GM21390 (cell line): ENCODE results near the gene MC2R.

Experiments
- ATAC-seq: cut with Tn5 transposase; IDR thresholded peaks from one replicate; pipeline ENCODE4 v1.9.1; 2021; ENCODE audit not compliant: unreplicated experiment

Gene MC2R

GRCh38 chr18:13915391-13915790, at the start of gene MC2R:
Gene MC2R, minus strand, starts transcription at chr18:13915536. Its CDS starts 30,018 bp downstream, at chr18:13885518.
- no peak for ATAC-seq

- ATAC-seq = no peak
Measured at GRCh38 chr18:13945811-13946210, 30.5 kb upstream of the MC2R start.

GRCh38 chr18:13943338-13943737, 28.0 kb upstream of the MC2R start:
- ATAC-seq = no peak

- ATAC-seq = no peak
Measured at GRCh38 chr18:13940326-13940725, 25.0 kb upstream of the MC2R start.

GRCh38 chr18:13934676-13935075, 19.3 kb upstream of the MC2R start:
- ATAC-seq = no peak

GRCh38 chr18:13934058-13934457, 18.7 kb upstream of the MC2R start:
- no peak for ATAC-seq

GRCh38 chr18:13932285-13933025, 17.1 kb upstream of the MC2R start:
- no peak for ATAC-seq

- ATAC-seq = no peak
Measured at GRCh38 chr18:13930964-13931363, 15.6 kb upstream of the MC2R start.

- no peak for ATAC-seq
Measured at GRCh38 chr18:13923221-13923620, 7.9 kb upstream of the MC2R start.

GRCh38 chr18:13918898-13919297, 3.6 kb upstream of the MC2R start:
- no peak for ATAC-seq

GRCh38 chr18:13917401-13917800, 2.1 kb upstream of the MC2R start:
- ATAC-seq = no peak

GRCh38 chr18:13916559-13916958, 1.2 kb upstream of the MC2R start:
- no peak for ATAC-seq

GRCh38 chr18:13915995-13916431, 677 bp upstream of the MC2R start:
- no peak for ATAC-seq

GRCh38 chr18:13914756-13915155, 580 bp downstream of the MC2R start:
- no peak for ATAC-seq

GRCh38 chr18:13914170-13914569, 1.2 kb downstream of the MC2R start:
- ATAC-seq = no peak

GRCh38 chr18:13913205-13913604, 2.1 kb downstream of the MC2R start:
- no peak for ATAC-seq

GRCh38 chr18:13912601-13913000, 2.7 kb downstream of the MC2R start:
- no peak for ATAC-seq

- ATAC-seq = no peak
Measured at GRCh38 chr18:13910986-13911385, 4.3 kb downstream of the MC2R start.

GRCh38 chr18:13910501-13910900, 4.8 kb downstream of the MC2R start:
- ATAC-seq = no peak

GRCh38 chr18:13909141-13909940, 6.0 kb downstream of the MC2R start:
- no peak for ATAC-seq

GRCh38 chr18:13900633-13901032, 14.7 kb downstream of the MC2R start:
- no peak for ATAC-seq

GRCh38 chr18:13895505-13896033, 19.8 kb downstream of the MC2R start:
- no peak for ATAC-seq
